HG02763 (cell line): ENCODE results near the gene GRIN3B.

Experiments
- ATAC-seq: cut with Tn5 transposase; IDR thresholded peaks from one replicate; pipeline ENCODE4 v1.9.1; 2021; ENCODE audit warnings: mild to moderate bottlenecking, moderate library complexity; ENCODE audit not compliant: unreplicated experiment

Gene GRIN3B

DNA sequence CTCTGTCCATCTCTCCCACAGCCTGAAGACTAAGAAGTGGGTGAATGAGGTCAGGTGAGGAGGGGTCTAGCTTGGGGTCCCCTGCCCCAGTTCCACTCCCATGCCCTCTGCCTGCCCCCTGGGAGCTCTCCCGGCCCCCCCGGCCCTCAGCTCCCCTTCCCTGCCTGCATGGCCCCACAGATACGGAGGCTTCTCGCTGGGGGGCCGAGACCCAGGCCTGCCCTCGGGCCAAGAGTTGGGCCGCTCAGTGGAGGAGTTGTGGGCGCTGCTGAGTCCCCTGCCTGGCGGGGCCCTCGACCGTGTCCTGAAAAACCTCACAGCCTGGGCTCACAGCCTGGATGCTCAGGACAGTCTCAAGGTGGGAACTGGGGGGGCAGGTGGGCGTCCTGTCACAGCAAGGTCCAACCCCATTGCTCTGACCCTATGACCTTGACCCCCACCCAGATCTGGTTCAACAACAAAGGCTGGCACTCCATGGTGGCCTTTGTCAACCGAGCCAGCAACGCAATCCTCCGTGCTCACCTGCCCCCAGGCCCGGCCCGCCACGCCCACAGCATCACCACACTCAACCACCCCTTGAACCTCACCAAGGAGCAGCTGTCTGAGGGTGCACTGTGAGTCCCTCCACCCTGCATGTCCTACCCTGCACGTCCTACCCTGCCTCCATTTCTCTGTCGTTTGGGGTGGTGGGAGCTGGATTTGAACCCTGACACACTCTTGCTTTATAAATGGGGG, 55.8 kb downstream of the GRIN3B start:
- ATAC-seq: no peak

DNA sequence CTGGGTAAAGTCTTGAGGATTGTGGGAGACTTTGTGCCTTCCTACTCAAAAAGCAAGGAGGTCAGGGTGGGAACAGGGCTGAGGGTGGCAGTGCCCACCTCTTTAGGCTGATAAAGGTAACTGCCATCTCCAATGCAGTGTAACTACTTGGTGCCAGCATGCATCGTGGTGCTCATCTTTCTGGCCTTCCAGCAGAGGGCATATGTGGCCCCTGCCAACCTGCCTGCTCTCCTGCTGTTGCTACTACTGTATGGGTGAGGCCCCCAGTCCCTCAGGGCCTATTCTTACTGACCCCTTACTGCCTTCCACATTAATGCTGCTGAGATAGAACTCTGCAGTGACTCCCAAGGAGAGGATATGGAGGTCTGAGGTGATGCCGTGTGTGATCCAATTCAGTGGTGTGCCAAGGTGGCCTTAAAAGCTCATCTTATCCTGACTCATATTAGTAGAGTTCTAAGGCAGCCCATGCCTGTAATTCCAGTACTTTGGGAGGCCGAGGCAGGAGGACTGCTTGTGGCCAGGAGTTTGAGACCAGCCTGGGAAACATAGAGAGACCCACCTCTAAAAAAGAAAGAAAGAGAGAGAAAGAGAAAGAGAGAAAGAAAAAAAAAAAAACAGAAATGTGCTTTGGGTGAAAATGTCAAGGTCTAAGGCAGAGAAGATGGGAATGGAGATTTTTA, 57.1 kb downstream of the GRIN3B start:
- no peak for ATAC-seq

DNA sequence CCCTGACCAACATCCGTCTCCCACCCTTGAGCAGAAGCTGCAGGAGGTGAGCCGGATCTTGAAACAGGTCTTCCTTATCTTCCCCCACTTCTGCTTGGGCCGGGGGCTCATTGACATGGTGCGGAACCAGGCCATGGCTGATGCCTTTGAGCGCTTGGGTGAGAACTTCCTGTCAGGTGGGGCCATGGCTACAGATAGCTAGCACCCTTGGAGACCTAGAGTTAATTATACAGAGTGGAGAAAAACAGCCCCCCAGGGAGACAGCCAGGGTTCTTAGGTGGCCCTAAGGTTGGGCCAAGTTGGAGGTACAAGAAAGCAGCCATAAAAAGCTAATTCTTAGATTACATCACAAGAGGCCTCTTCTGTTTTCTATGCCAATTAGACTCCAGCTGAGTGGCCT, 57.9 kb downstream of the GRIN3B start:
- ATAC-seq: no peak
